Retinal pigment epithelial cell (primary cell): ENCODE results near the gene KIF9.
"Not testable (repeated sequence)": the region's sequence is repeated elsewhere in the genome, so short reads cannot be mapped to it uniquely, and the experiment has no call there.

Experiments
- DNase-seq: peaks from one replicate; pipeline ENCODE4 v3.0.0-alpha.2; 2010; ENCODE audit warnings: low read depth
- H3K4me3 ChIP-seq: 2 replicates; pipeline ENCODE4 v1.5.1; 2011; ENCODE audit warnings: mild to moderate bottlenecking, low read length, control low read depth, moderate library complexity
- CTCF ChIP-seq: conservative IDR thresholded peaks from 2 replicates; pipeline ENCODE4 v1.5.1; 2011; ENCODE audit warnings: low read depth, low read length, control low read depth, inconsistent platforms

Gene KIF9

DNA sequence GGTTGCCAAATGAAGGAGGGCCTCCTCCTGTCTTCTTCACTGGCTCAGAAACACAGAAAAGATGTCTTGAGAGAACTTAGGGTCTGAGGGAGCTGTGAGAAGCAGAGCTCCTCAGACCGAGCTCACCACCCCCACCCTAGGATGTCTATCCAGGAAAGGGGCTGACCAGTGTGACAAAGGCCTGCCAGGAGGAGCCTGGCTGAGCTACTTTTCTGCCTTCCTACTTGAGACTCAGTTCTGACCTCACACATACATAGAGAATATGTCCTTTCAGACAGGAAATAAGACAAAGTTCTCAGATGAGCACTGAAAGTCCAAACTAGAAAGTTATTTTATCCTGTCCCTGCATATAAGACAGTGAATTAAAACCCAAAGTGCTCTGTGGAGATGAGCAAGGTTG is 54.5 kb downstream of the KIF9 start:
- no peak for TF ChIP-seq CTCF
- no peak for DNase-seq

DNA sequence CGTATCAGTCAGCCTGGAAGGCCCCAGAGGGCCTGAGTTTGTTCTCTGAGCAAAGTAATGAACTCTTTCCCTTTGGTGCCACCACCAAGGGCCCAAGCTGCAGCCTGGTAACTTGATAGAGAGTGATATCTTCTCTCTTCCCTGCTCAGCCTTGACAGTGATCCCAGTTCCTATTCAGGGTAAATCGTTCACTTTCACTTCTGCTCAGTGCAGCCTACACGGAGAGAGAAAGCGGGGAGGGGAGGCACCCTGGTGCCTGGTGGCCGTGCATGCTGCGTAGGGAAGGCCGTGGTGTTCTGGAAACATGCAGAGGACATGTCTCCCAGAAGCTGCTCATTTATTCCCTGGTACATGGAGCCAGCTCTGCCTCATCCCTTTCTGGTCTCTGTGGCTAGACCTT is 54.9 kb downstream of the KIF9 start:
- H3K4me3 ChIP-seq: no peak overlapping the region
- no peak for TF ChIP-seq CTCF
- no peak for DNase-seq

More for the DNA sequence above, 54.5 kb downstream of the KIF9 start:
- H3K4me3 ChIP-seq: no peak overlapping the region

GRCh38 chr3:47225310-47225906 is 57.2 kb downstream of the KIF9 start:
- TF ChIP-seq CTCF: no peak
- no peak for DNase-seq
- no peak overlapping the region for H3K4me3 ChIP-seq

DNA sequence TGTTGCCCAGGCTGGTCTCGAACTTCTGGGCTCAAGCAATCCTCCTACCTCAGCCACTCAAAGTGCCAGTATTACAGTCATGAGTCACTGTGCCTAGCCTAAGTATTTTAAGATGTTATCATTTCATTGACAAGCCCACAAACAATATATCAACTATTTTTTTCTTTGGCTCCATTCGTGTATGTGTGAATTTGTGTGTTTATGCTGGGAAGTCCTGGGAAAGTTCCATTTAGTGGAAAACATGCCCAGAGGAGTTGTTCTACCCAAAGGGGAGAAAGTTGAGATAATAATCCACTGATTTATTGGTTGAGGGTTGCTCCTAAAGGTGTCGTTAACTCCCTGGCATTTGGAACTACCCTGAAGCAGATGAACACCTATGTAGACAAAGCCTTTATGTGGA is 58.8 kb downstream of the KIF9 start:
- no peak for DNase-seq
- TF ChIP-seq CTCF: no peak
- H3K4me3 ChIP-seq: no peak overlapping the region

- no peak for DNase-seq
- H3K4me3 ChIP-seq: no peak overlapping the region
- TF ChIP-seq CTCF: no peak
Measured at GRCh38 chr3:47221798-47222197, 60.8 kb downstream of the KIF9 start.

- DNase-seq: no peak
- no peak for TF ChIP-seq CTCF
- H3K4me3 ChIP-seq: no peak overlapping the region
Measured at GRCh38 chr3:47210863-47211405, 71.7 kb downstream of the KIF9 start.

GRCh38 chr3:47206022-47206421 is 76.6 kb downstream of the KIF9 start:
- DNase-seq, H3K4me3 ChIP-seq: not testable (repeated sequence)
